PC-3 (cell line): ENCODE results near the gene ARHGAP19.

Source experiments
- EZH2 ChIP-seq: fragments of 300-600 bp; sonication (generic); IDR thresholded peaks from one replicate; pipeline ENCODE4 v1.6.1; 2017; ENCODE audit warnings: antibody characterized with exemption, mild to moderate bottlenecking, low read length; ENCODE audit not compliant: unreplicated experiment
- TF ChIP-seq, protein P1 (sequence below): fragments of 300-600 bp; sonication (generic); conservative IDR thresholded peaks from 2 replicates; pipeline ENCODE4 v1.5.1; 2017; ENCODE audit warnings: antibody characterized with exemption, low read depth, mild to moderate bottlenecking, low read length

DNA sequence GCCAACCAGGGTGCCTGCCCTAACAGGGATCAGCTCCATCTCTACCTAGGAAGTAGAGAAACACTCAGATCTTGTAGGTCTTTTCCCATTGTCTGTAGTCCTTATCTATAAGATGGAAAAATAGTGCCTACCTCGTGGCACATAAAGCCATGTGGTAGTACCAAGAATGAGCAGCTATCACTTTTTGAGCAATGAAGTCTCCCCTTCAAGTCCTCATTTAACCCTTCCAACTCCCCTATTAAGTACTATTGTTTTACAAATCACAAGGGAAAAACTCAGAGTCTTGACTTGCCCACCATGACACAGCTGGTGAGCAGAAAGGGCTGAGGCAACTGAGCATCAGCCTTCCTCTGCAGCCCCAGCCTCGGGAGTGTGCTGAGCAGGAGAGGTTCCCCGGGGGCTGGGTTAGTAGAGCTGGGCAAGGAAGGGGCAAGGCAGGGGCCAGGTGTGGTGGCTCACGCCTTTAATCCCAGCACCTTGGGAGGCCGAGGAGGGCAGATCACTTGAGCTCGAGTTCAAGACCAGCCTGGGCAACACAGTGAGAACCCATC, 38.8 kb upstream of the ARHGAP19 start:
- TF ChIP-seq, protein P1, sequence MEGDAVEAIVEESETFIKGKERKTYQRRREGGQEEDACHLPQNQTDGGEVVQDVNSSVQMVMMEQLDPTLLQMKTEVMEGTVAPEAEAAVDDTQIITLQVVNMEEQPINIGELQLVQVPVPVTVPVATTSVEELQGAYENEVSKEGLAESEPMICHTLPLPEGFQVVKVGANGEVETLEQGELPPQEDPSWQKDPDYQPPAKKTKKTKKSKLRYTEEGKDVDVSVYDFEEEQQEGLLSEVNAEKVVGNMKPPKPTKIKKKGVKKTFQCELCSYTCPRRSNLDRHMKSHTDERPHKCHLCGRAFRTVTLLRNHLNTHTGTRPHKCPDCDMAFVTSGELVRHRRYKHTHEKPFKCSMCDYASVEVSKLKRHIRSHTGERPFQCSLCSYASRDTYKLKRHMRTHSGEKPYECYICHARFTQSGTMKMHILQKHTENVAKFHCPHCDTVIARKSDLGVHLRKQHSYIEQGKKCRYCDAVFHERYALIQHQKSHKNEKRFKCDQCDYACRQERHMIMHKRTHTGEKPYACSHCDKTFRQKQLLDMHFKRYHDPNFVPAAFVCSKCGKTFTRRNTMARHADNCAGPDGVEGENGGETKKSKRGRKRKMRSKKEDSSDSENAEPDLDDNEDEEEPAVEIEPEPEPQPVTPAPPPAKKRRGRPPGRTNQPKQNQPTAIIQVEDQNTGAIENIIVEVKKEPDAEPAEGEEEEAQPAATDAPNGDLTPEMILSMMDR = no peak
- no peak for TF ChIP-seq EZH2
